GM19467 (cell line): ENCODE data around the gene ARL6IP6.

Source experiments
- ATAC-seq: cut with Tn5 transposase; IDR thresholded peaks from one replicate; pipeline ENCODE4 v1.9.1; 2021; ENCODE audit warnings: mild to moderate bottlenecking, moderate library complexity; ENCODE audit not compliant: unreplicated experiment

ARL6IP6 gene

GRCh38 chr2:152792974-152793373 is 74.6 kb downstream of the ARL6IP6 start:
- ATAC-seq, result no peak

- no peak for ATAC-seq
Measured at GRCh38 chr2:152796941-152797340, 78.5 kb downstream of the ARL6IP6 start.

- no peak for ATAC-seq
Measured at GRCh38 chr2:152804687-152805408, 86.4 kb downstream of the ARL6IP6 start.

GRCh38 chr2:152811916-152812315 is 93.5 kb downstream of the ARL6IP6 start:
- ATAC-seq, result no peak
